NK-92 (cell line): Measurements from ENCODE around the gene POPDC2.

Source experiments
- DNase-seq: peaks from one replicate; lab custom pipeline; 2025; ENCODE audit not compliant: unreplicated experiment; lab: John Stamatoyannopoulos, UW

Gene POPDC2

GRCh38 chr3:119642746-119643473 is 17.5 kb downstream of the POPDC2 start:
- no peak for DNase-seq

GRCh38 chr3:119641416-119641815 is 19.0 kb downstream of the POPDC2 start:
- DNase-seq: no peak

DNA sequence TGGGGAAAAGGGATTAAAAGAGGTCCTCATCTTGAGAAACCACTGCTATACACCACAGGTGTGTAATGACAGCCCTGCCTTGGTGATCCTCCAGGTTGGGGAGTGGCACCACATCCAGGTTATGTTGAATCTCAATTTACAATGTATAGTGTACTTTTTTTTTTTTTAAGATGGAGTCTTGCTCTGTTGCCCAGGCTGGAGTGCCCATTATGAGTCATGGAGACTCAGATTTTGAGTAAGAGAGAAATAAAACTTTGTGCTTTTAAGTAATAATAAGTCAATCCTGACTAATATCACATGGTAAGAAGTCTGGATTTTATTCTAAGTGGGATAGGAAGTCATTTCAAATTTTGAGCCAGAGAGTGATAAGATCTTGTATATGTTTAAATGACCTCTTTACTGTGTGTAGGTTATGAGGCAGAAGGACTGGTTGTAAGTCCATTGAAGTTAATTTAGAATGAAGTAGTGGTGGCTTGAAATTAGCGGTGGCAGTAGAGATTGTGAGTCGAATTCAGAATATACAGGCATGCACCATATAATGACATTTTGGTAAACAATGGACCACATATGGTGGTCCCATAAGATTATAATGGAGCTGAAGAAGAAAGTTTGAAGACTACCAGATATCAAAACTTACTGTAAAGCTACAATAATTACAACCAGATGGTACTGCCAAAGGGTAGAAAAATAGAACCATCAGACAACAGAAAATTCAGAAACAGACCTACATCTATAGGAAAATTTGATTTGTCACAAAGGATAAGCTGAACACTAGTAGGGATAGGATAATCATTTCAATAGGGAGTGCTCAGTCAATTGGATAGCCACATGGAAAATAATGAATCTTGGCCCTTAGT is 20.7 kb downstream of the POPDC2 start:
- no peak for DNase-seq

DNA sequence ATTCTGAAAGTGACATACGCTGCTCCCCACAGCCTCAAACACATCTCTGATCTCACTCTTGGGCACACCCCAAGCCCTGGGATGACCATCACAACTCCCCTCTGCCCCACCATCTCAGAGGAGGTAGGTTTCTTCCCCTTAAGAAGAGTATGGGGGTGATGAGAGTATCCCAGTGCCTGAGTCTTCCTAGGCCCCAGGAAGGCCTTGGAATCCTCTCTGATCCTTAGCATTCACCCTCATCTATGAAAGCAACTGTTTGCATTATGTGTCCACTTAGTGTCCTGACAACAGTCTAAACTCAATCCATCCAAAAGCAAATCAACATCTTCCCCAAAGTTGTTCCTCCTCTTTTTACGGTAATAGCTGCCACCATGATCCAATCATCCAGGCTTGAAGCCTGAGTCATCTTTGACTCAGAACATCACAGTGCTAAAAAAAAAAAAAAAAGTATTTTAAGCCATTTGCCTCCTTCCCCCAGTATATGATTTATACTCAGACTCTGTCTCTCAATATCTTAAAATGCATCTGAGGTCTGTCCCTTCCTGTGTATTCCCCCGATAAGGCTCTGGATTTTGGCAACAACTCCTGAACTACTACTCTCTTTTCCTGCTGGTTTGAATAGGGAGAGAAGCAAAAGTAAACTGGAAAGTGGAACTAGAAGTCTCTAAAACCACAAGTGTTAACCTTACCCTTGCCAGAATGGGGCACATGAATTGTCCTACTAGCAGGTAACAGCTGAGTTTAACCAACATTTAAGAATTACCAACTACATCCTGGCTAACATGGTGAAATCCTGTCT is 22.5 kb downstream of the POPDC2 start:
- DNase-seq: no peak

GRCh38 chr3:119636891-119637611 is 23.3 kb downstream of the POPDC2 start:
- no peak for DNase-seq

- no peak for DNase-seq
These were observed 24.1 kb downstream of the POPDC2 start for GRCh38 chr3:119636249-119636648.

- no peak for DNase-seq
These were observed 24.7 kb downstream of the POPDC2 start for GRCh38 chr3:119635719-119636118.

GRCh38 chr3:119632829-119633228 is 27.6 kb downstream of the POPDC2 start:
- no peak for DNase-seq

- no peak for DNase-seq
These were observed 28.2 kb downstream of the POPDC2 start for GRCh38 chr3:119632216-119632615.

GRCh38 chr3:119631516-119631915 is 28.9 kb downstream of the POPDC2 start:
- DNase-seq: no peak

DNA sequence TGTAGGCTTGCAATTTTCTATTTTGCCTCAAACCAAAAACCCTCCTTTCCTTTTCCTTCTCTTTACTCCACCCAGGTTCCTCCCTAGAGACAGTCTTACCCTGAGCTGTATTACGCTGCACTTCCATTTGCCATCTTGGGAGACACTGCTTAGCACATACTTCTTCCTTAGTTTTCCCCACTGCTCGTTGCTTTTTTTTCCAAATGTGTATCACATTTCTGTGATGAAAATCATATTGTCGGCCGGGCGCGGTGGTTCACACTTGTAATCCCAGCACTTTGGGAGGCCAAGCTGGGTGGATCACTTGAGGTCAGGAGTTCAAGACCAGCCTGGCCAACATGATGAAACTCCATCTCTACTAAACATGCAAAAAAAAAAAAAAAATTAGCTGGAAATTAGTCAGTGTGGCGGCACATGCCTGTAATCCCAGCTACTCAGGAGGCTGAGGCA is 29.5 kb downstream of the POPDC2 start:
- no peak for DNase-seq

GRCh38 chr3:119630128-119630879 is 30.1 kb downstream of the POPDC2 start:
- DNase-seq: no peak

- DNase-seq: no peak
These were observed 31.5 kb downstream of the POPDC2 start for GRCh38 chr3:119628816-119629445.

GRCh38 chr3:119628390-119628789 is 32.0 kb downstream of the POPDC2 start:
- DNase-seq: no peak

DNA sequence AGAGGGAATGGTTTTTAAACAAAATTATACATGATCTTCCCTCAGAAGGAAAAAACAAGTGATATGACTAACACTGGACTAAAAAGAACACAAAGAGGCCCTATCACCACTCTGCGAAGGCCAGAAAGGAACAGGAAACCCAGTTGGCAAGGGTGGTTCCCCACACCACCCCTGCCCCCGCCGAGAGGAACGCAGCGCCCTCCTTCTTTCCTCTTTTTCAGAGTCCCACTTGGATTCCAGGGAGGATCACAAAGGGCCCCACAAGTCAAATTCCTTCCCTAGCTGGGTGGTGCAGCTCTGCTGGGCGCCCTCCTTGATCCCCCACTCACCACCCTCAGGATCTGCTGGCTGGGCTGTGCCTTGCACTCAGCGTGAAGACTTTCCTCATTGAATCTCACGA is 32.9 kb downstream of the POPDC2 start:
- DNase-seq: no peak

- no peak for DNase-seq
These were observed 34.2 kb downstream of the POPDC2 start for GRCh38 chr3:119626196-119626595.

DNA sequence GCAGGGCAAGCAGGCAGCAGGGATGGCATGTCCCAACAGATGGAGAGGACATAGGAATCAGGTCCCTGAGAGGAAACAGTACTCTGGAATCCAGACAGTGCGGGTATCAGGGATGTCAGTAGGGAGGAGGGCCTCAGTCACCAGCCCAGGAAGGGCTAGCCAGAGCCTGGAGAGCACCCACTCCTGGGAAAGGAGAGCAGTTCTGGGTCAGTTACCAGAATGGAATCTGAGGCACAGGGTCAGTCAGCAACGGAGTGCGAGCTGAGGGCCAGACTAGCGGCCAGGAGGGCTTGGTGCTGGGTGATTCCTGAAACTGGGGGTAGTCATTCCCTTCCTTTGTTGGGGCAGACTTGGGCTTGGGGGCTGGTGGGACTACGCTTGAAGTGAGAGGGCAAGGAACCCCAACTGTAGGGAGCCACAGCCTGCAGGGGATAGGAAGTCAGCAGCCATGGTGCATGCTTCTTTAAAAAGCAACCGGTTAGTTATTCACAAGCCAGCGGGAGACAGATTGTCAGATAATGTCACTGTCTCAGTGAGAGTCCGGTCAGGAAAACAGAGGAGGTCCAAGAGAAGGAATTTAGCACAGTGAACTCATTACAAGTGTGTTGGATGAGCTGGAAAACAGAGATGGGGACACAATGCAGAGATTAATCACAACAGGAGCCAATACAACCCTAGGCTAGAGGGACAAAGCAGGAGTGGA is 34.8 kb downstream of the POPDC2 start:
- no peak for DNase-seq

DNA sequence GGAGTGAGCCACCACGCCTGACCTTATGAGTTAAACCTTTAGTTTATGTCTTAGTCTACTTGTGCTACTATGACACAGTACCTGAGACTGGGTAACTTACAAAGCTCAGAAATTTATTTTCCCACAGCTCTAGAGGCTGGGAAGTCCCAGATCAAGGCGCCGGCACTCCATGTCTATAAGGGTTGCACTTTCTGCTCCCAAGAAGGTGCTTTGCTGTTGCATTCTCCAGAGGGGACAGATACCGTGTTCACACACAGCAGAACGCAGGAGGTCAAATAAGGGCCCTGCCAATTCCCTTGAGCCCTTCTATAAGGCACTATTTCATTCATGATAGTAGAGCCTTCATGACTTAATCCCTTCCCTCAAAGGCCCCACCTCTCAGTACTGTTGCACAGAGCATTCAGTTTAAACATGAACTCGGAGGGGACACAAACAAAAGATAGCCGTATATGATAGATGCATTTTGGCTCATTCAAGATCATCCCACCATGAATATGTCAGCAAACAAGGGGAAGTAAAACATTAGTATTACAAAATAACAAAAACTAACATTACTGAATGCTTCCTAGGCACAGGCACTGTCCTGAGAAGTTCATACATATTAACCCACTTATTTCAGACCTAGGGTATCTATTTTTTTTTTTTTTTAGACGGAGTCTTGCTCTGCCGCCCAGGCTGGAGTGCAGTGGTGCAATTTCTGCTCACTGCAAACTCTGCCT is 36.2 kb downstream of the POPDC2 start:
- no peak for DNase-seq
